Measurements from ENCODE around the gene KCNN3.

The KCNN3 gene

DNA sequence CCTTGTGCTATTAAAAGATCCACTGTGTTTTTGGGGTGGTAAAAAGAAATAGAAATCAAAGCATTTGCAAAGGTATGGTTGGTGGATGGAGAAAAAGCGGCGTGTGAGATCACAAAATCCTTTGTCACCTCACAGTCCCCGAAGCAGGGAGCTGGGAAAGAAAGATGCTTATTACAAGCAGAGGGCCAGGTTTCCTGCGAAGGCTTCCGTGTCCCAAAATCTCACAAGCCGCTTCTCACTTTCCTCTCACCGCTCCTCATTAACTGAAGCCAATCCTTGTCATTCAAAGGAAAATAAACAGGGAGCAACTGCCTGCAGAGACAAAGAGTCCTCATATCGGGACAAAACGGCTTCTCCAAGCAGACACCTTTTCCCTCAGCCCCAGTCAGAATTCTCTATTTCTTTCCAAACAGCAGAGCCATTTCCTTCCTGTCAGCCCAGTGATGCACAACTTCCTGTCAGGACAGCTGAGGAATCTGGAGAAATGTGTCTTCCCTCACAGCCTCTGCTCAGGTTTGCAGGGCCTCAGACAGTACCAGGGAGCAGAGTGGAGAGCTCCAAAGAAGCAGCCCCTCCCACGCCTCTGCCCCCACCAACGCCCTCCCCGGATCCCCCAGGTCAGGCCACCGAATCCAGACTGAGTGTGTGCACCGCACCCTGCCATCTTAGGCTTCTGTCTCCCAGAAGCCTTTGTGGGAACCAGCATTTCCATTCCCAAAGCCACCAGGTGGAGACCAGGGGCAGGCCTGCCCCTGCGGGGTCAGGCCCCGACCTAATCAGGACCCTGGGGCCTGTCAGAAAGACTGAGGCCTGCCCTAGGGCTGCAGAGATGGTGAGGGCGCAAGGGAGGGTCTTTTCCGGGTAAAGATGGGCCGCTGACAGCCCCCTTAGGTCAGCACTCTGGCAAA is 29.6 kb downstream of the KCNN3 start:
- Histone ChIP-seq H3K27ac (replicated peaks) (no peak overlapping the region), H3K4me3 (replicated peaks; ENCODE audit: insufficient read depth, low read length) (no peak overlapping the region), H3K27me3 (ENCODE audit: insufficient read depth, poor library complexity, severe bottlenecking) (peaks cover 2% of the 10 kb centered on the region)
- no peak for DNase-seq (ENCODE audit: low read depth in 1 of 2, low spot score in 1 of 2)
- TF ChIP-seq, protein P1, sequence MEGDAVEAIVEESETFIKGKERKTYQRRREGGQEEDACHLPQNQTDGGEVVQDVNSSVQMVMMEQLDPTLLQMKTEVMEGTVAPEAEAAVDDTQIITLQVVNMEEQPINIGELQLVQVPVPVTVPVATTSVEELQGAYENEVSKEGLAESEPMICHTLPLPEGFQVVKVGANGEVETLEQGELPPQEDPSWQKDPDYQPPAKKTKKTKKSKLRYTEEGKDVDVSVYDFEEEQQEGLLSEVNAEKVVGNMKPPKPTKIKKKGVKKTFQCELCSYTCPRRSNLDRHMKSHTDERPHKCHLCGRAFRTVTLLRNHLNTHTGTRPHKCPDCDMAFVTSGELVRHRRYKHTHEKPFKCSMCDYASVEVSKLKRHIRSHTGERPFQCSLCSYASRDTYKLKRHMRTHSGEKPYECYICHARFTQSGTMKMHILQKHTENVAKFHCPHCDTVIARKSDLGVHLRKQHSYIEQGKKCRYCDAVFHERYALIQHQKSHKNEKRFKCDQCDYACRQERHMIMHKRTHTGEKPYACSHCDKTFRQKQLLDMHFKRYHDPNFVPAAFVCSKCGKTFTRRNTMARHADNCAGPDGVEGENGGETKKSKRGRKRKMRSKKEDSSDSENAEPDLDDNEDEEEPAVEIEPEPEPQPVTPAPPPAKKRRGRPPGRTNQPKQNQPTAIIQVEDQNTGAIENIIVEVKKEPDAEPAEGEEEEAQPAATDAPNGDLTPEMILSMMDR (IDR thresholded peaks at IDR 0.05; ENCODE audit: insufficient read depth, low read length): no peak
- TF ChIP-seq GABPA (IDR thresholded peaks at IDR 0.05; ENCODE audit: low read depth): no peak
- no peak for TF ChIP-seq POLR2AphosphoS5 (IDR thresholded peaks at IDR 0.05; ENCODE audit: low read depth)
- TF ChIP-seq, protein P2, sequence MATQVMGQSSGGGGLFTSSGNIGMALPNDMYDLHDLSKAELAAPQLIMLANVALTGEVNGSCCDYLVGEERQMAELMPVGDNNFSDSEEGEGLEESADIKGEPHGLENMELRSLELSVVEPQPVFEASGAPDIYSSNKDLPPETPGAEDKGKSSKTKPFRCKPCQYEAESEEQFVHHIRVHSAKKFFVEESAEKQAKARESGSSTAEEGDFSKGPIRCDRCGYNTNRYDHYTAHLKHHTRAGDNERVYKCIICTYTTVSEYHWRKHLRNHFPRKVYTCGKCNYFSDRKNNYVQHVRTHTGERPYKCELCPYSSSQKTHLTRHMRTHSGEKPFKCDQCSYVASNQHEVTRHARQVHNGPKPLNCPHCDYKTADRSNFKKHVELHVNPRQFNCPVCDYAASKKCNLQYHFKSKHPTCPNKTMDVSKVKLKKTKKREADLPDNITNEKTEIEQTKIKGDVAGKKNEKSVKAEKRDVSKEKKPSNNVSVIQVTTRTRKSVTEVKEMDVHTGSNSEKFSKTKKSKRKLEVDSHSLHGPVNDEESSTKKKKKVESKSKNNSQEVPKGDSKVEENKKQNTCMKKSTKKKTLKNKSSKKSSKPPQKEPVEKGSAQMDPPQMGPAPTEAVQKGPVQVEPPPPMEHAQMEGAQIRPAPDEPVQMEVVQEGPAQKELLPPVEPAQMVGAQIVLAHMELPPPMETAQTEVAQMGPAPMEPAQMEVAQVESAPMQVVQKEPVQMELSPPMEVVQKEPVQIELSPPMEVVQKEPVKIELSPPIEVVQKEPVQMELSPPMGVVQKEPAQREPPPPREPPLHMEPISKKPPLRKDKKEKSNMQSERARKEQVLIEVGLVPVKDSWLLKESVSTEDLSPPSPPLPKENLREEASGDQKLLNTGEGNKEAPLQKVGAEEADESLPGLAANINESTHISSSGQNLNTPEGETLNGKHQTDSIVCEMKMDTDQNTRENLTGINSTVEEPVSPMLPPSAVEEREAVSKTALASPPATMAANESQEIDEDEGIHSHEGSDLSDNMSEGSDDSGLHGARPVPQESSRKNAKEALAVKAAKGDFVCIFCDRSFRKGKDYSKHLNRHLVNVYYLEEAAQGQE (IDR thresholded peaks at IDR 0.05; ENCODE audit: insufficient replicate concordance, low read depth): no peak
- no peak for TF ChIP-seq SPI1 (IDR thresholded peaks at IDR 0.05; ENCODE audit: borderline replicate concordance, low read depth)

- H3K27me3 ChIP-seq (ENCODE audit: insufficient read depth, poor library complexity, severe bottlenecking): peaks cover 2% of the 10 kb centered on the region
- DNase-seq (ENCODE audit: low read depth in 1 of 2, low spot score in 1 of 2): no peak
- TF ChIP-seq SPI1 (IDR thresholded peaks at IDR 0.05; ENCODE audit: borderline replicate concordance, low read depth): no peak
- TF ChIP-seq, protein P1 (IDR thresholded peaks at IDR 0.05; ENCODE audit: insufficient read depth, low read length): no peak
- no peak for TF ChIP-seq POLR2AphosphoS5 (IDR thresholded peaks at IDR 0.05; ENCODE audit: low read depth)
- TF ChIP-seq, protein P2 (IDR thresholded peaks at IDR 0.05; ENCODE audit: insufficient replicate concordance, low read depth): no peak
- TF ChIP-seq GABPA (IDR thresholded peaks at IDR 0.05; ENCODE audit: low read depth): no peak
- H3K27ac ChIP-seq (replicated peaks): no peak overlapping the region
- no peak overlapping the region for H3K4me3 ChIP-seq (replicated peaks; ENCODE audit: insufficient read depth, low read length)
These were observed 30.4 kb downstream of the KCNN3 start for GRCh38 chr1:154839691-154840090.

DNA sequence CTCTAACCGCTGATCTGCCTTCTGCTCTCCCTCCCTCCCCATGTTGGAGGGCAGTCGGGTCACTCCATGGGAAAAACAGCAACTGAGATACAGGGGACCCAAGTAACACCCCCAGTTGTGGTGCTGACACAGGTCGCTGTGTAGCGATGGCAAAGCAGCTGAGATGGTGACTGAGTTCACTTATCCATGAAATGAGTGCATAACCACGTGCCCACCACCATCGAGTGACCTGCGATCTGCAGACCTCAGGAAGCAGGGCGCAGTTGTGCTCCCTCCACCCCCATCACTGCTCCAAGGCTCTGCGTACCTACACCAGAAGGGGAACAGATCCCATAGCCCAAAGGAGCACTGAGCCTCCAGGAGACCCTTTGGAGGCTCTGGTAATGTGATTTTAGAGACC is 31.1 kb downstream of the KCNN3 start:
- Histone ChIP-seq H3K27ac (replicated peaks) (no peak overlapping the region), H3K4me3 (replicated peaks; ENCODE audit: insufficient read depth, low read length) (no peak overlapping the region), H3K27me3 (ENCODE audit: insufficient read depth, poor library complexity, severe bottlenecking) (peaks cover 2% of the 10 kb centered on the region)
- TF ChIP-seq POLR2AphosphoS5 (IDR thresholded peaks at IDR 0.05; ENCODE audit: low read depth) (no peak), GABPA (IDR thresholded peaks at IDR 0.05; ENCODE audit: low read depth) (no peak), SPI1 (IDR thresholded peaks at IDR 0.05; ENCODE audit: borderline replicate concordance, low read depth) (no peak)
- TF ChIP-seq, protein P2 (IDR thresholded peaks at IDR 0.05; ENCODE audit: insufficient replicate concordance, low read depth): no peak
- TF ChIP-seq, protein P1 (IDR thresholded peaks at IDR 0.05; ENCODE audit: insufficient read depth, low read length): no peak
- no peak for DNase-seq (ENCODE audit: low read depth in 1 of 2, low spot score in 1 of 2)
